ENCODE results near the gene YEATS2.
"Not testable (repeated sequence)": the region's sequence is repeated elsewhere in the genome, so short reads cannot be mapped to it uniquely, and the experiment has no call there.

The YEATS2 gene
- total RNA-seq, result 71.3 reads per million, percentile 76 among the genes with 10 or more reads in this experiment

GRCh38 chr3:183697610-183698317 lies at the start of gene YEATS2:
TSS of gene YEATS2 (plus strand) at chr3:183697797. CDS start at chr3:183715163, 17,366 bp downstream.
- DNase-seq, result peak; percentile 48

- DNase-seq, result no peak
These were observed 47.0 kb upstream of the YEATS2 start for GRCh38 chr3:183650554-183650953.

GRCh38 chr3:183653209-183654064 lies 44.2 kb upstream of the YEATS2 start:
- DNase-seq, result no peak

- DNase-seq, result no peak
These were observed 42.9 kb upstream of the YEATS2 start for GRCh38 chr3:183654727-183655126.

- no peak for DNase-seq
These were observed 35.5 kb upstream of the YEATS2 start for GRCh38 chr3:183662099-183662498.

GRCh38 chr3:183664913-183665381 lies 32.6 kb upstream of the YEATS2 start:
- DNase-seq, result no peak

GRCh38 chr3:183680061-183680460 lies 17.5 kb upstream of the YEATS2 start:
- no peak for DNase-seq

GRCh38 chr3:183687705-183688104 lies 9.9 kb upstream of the YEATS2 start:
- DNase-seq, result no peak

GRCh38 chr3:183688874-183689273 lies 8.7 kb upstream of the YEATS2 start:
- no peak for DNase-seq

GRCh38 chr3:183689621-183690020 lies 8.0 kb upstream of the YEATS2 start:
- DNase-seq, result not testable (repeated sequence)

GRCh38 chr3:183690402-183690995 lies 7.1 kb upstream of the YEATS2 start:
- DNase-seq, result no peak

- no peak for DNase-seq
These were observed 5.2 kb upstream of the YEATS2 start for GRCh38 chr3:183692436-183692835.

GRCh38 chr3:183695569-183696364 lies 1.8 kb upstream of the YEATS2 start:
- DNase-seq, result no peak

- no peak for DNase-seq
These were observed 431 bp upstream of the YEATS2 start for GRCh38 chr3:183697123-183697609.

- DNase-seq, result no peak
These were observed 738 bp downstream of the YEATS2 start for GRCh38 chr3:183698318-183698751.

- DNase-seq, result no peak
These were observed 1.2 kb downstream of the YEATS2 start for GRCh38 chr3:183698756-183699155.

- DNase-seq, result no peak
These were observed 1.8 kb downstream of the YEATS2 start for GRCh38 chr3:183699238-183699947.

- no peak for DNase-seq
These were observed 4.1 kb downstream of the YEATS2 start for GRCh38 chr3:183701744-183702143.

GRCh38 chr3:183703892-183704291 lies 6.3 kb downstream of the YEATS2 start:
- not testable (repeated sequence) for DNase-seq

- DNase-seq, result no peak
These were observed 12.6 kb downstream of the YEATS2 start for GRCh38 chr3:183710231-183710630.

GRCh38 chr3:183711516-183711915 lies 13.9 kb downstream of the YEATS2 start:
- DNase-seq, result no peak

GRCh38 chr3:183714622-183715021 lies 17.0 kb downstream of the YEATS2 start:
- no peak for DNase-seq

All from effector CD4-positive, alpha-beta T cell (primary cell).